ENCODE data around the gene COA6.
"Not testable (repeated sequence)": the region's sequence is repeated elsewhere in the genome, so short reads cannot be mapped to it uniquely, and the experiment has no call there.

Gene COA6

GRCh38 chr1:234369784-234370183 is 3.5 kb upstream of the COA6 start:
- peak in 1 of 2 experiments; percentile 18 for DNase-seq (ENCODE audit: low read depth in 2 of 2)

DNA sequence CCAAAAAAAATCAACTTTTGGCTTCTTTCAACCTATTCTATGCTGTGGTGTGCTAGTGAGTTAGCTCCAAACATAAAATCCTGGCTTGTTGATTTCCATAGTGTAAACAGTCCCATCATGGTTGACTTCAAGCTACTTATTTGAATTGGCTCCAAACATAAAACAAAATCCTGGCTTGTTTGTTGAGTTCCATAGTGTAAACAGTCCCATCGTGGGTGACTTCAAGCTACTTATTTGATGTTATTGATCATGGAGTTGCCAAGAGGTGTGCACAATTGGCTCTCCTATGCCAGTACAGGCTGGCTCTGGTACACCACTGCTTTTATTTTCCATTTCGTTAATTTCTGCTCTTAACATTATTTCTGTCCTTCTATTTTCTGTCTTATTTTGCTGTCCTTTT is 1.8 kb upstream of the COA6 start:
- no peak for DNase-seq (ENCODE audit: low read depth in 2 of 2)

GRCh38 chr1:234372011-234372757 is 1.1 kb upstream of the COA6 start:
- DNase-seq (ENCODE audit: low read depth in 2 of 2): no peak

DNA sequence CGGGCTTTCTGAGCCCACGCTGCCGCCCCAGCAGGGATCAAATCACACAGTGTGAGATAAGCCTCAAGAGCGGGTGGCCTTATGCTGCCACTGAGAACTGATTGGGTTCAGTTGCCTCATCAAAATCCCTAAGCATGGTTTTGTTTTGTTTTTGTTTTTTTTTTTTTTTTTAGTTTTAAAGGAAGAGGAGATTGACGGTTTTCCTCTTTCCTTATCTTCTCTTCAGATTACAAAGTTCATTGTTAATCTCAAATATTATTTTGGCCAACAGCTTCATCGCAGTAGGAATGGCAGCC is 651 bp downstream of the COA6 start:
- no peak for DNase-seq (ENCODE audit: low read depth in 2 of 2)

- DNase-seq (ENCODE audit: low read depth in 2 of 2): no peak
These were observed 2.4 kb downstream of the COA6 start for GRCh38 chr1:234375672-234376071.

DNA sequence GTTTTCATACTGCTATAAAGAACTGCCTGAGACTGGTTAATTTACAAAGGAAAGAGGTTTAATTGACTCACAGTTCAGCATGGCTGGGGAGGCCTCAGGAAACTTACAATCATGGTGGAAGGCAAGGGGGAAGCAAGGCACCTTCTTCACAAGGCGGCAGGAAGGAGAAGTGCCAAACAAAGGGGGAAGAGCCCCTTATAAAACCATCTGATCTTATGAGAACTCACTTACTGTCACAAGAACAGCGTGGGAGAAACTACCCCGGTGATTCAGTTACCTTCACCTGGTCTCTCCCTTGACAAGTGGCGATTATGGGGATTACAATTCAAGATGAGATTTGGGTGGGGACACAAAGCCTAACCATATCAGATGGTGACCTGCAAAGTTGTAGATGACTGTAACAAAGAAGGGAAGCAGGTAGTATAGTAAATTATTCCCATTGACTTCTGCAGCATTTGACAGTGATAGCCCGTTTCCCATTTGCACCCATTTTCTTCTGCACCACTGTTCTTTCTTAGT is 6.4 kb downstream of the COA6 start:
- DNase-seq (ENCODE audit: low read depth in 2 of 2): not testable (repeated sequence)

DNA sequence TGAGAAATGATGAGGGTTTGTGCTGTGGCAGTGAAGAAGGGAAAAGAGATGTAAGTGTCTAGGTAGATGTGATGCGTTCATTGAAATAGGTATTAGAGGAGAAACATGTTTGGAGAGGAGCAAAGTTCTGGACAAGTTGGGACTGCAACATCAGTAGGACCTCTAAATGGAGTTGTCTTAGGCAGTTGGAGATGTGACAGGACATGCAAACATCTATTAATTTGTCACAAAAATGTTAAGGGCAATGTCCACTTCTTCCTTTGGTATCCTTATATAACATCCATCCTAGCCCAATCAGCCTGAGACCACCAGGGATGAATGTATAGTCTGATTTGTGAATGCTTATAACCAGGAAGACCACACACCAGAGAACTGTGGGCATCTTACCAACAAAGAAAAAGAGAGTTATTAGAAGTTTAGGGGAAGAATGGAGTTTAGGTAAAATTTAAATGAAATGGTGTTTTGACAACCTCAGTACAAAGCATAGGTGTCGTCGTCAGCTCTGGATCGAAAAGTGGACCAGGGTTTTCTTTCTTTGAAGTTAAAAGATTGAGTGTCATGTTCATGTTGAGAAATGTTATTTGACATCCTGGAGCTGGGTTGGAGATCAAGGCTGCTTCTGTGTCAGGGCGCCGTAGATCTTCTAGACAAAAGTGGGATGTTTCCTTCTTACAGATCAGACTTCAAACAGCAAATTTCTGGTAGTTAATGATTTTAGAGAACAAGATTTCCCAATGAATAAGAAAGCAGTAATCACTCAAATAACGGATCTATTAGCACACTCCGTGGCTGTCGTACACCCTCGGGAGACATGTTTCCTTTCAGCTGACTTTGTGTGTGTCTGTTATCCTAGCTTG is 8.7 kb downstream of the COA6 start:
- DNase-seq (ENCODE audit: low read depth in 2 of 2): no peak

- no peak for DNase-seq (ENCODE audit: low read depth in 2 of 2)
These were observed 12.9 kb downstream of the COA6 start for GRCh38 chr1:234386122-234386521.

DNA sequence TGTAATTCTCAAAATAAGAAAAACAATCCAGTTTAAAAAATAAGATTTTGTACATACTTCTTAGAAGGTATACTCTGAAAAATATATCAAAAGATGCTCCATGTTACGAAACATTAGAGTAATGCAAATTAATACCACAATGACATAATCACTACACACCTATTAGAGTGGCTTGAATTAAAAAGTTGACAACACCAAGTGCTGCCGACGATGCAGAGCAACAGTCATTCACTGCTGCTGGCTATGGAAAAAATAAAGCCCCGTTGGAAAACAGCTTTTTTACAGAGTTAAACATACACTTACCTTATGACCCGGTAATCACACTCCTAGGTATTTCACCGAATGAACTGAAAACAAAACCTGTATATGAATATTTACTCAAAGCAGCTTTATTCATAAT is 14.8 kb downstream of the COA6 start:
- DNase-seq (ENCODE audit: low read depth in 2 of 2): no peak

GRCh38 chr1:234393190-234393589 is 19.9 kb downstream of the COA6 start:
- DNase-seq (ENCODE audit: low read depth in 2 of 2): no peak

GRCh38 chr1:234395297-234395696 is 22.0 kb downstream of the COA6 start:
- no peak for DNase-seq (ENCODE audit: low read depth in 2 of 2)

- DNase-seq (ENCODE audit: low read depth in 2 of 2): no peak
These were observed 22.8 kb downstream of the COA6 start for GRCh38 chr1:234396092-234396491.

- no peak for DNase-seq (ENCODE audit: low read depth in 2 of 2)
These were observed 23.6 kb downstream of the COA6 start for GRCh38 chr1:234396871-234397270.

DNA sequence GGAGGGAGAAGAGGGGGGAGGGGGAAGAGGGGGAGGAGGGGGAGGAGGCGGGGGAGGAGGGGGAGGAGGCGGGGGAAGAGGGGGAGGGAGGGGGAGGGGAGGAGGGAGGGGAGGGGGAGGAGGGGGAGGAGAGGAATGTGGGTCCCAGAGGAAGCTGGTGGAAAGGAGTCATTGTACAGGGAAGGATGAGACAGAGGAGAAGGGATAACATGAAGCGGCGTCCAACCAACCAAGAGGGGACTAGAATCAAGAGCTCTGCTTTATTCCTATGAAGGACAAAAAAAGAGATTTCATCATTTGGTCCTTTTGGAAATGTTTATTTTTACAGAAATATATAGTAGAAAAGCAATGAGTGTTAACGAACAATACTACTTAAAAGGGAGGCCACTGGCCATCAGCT is 24.5 kb downstream of the COA6 start:
- no peak for DNase-seq (ENCODE audit: low read depth in 2 of 2)

DNA sequence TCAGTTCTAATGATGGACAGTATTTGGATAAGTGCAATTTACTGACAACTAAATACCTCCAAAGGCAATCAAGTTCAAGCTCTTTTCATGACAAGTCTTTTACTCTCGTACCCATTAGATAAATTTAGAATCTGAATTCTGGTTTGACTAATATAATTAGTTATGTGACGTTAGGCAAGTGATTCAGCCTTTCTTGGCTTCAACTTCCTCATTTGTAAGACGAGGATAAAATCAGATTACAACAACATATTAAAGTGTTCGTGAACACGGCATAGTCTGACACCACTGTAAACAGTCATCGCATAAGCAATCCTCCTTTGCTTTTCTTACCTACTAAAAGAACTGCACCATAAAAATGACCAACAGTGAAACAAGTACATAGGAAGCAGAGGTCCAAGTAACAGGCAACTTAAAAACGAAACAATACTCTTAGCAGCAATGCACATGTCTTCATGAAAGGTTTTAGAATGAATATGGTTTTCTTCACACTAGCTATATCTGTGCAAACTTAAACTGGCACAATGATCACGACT is 25.7 kb downstream of the COA6 start:
- no peak for DNase-seq (ENCODE audit: low read depth in 2 of 2)

- not testable (repeated sequence) for DNase-seq (ENCODE audit: low read depth in 2 of 2)
These were observed 26.3 kb downstream of the COA6 start for GRCh38 chr1:234399515-234399914.

DNA sequence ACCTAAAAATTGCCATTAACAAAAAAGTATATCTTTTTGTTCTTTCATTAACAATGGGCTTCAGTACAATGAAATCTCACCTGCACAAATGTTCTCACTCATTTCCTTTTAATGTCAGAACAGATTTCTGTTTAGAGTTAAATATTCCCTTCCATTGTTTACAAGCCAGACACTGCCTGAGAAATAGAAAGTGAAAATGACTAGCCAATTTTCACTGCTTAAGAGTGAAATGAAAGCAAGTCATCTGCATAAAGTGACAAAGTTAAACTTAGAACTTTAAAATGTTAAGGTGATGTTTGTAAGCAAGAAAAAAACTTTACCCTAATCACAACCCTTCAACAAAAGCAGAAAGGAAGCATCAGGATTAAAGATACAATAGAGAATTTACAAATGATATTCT is 27.5 kb downstream of the COA6 start:
- no peak for DNase-seq (ENCODE audit: low read depth in 2 of 2)

DNA sequence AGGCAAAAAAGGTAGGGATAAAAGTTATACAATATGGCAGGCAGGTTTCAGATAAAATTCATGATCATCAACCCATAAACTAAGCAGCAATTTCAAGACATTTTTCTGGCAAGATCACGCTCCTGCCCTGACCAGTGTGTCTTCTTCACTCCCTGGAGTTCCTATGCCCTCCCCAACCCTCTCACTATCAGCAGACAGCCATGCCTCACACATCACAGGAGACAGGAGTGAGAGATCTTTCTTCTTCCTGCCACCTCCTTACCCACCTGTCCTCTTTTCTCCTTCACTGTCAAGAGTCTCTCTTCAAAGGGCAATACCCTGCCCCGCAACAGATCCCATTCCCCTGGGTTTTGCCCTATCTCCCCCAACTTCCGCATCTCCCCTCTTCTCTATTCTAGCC is 28.4 kb downstream of the COA6 start:
- DNase-seq (ENCODE audit: low read depth in 2 of 2): no peak

DNA sequence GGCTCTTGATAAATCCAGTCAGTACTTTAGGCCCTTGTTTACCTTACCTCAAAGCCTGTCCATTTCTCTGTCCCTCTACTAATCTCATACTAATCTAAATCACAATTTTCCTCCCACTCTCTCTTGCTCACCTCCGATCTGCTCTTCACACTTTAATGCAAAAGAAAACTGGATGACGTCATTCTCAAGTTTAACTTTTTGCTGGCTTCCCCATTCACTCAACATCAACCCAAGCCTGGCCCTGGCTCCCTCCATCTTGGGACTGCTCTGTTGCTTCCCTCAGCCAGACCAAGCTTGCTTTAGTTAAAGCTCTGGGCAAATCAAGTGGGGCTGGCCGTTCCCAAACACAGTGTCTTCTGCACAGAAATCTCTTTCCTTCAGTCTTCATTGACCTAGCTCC is 29.7 kb downstream of the COA6 start:
- no peak for DNase-seq (ENCODE audit: low read depth in 2 of 2)

DNA sequence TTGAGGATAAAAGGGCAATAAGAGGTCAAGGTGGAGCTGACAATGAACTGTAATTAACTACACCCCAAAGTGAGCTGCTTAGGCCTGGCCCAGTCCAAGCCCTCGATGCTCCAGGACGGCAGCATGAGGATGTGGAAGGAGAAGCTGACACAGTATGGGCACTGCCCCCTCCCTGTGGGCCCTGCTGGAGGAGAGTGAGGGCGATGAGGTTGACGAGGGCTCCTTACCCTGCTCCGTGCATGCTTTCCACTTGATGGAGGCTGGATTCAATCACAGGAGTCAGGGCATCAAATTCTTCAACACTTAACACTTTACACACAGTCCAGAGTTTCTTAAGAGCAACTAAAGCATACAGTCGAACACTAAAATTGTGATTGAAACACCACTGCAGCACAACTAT is 32.4 kb downstream of the COA6 start:
- no peak for DNase-seq (ENCODE audit: low read depth in 2 of 2)

- DNase-seq (ENCODE audit: low read depth in 2 of 2): no peak
These were observed 33.6 kb downstream of the COA6 start for GRCh38 chr1:234406871-234407270.

DNA sequence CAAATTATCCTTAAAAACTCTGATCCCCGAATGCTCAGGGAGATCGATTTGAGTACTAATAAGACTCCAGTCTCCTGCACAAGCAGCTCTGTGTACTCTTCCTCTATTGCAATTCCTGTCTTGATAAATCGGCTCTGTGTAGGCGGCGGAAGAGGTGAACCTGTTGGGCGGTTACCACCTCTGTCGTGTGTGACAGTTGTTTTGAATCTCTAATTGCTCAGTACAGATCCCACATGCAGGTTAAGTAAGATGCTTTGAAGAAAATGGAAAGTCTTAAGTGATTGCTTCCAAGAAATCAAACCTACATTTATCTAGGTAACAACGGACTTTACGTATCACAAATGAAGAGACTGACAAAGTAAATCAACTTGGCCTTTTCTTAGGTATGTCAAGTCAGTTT is 35.5 kb downstream of the COA6 start:
- DNase-seq (ENCODE audit: low read depth in 2 of 2): no peak

GRCh38 chr1:234409328-234409727 is 36.1 kb downstream of the COA6 start:
- DNase-seq (ENCODE audit: low read depth in 2 of 2): no peak
